ENCODE data around the gene CCT2.

- TF ChIP-seq U2AF2 (optimal IDR thresholded peaks at IDR 0.05; ENCODE audit: low read depth, low read length) (no peak), E2F3 (CRISPR knock-in tag; IDR thresholded peaks at IDR 0.05) (no peak), JUN (IDR thresholded peaks at IDR 0.05; ENCODE audit: borderline replicate concordance, low read depth, low read length) (no peak), JUN (CRISPR knock-in tag; IDR thresholded peaks at IDR 0.05; ENCODE audit: borderline replicate concordance) (no peak), YY1 (IDR thresholded peaks at IDR 0.05; ENCODE audit: borderline replicate concordance in 1 of 3, control insufficient read depth in 1 of 3, extremely low read depth in 1 of 3, insufficient read depth in 3 of 3, insufficient read length in 1 of 3, insufficient replicate concordance in 2 of 3, low read depth in 1 of 3, low read length in 2 of 3) (no peak), CTBP1 (IDR thresholded peaks at IDR 0.05; ENCODE audit: borderline replicate concordance) (no peak), BRD4 (IDR thresholded peaks at IDR 0.05) (no peak), ARHGAP35 (IDR thresholded peaks at IDR 0.05; ENCODE audit: partially characterized antibody) (no peak), ATF3 (IDR thresholded peaks at IDR 0.05) (no peak), ATF3 (CRISPR knock-in tag; conservative IDR thresholded peaks at IDR 0.05) (no peak), FOS (IDR thresholded peaks at IDR 0.05; ENCODE audit: extremely low read depth, insufficient read length) (no peak)
Measured at GRCh38 chr12:69645031-69645430, 59.8 kb downstream of the CCT2 start.
